Measurements from ENCODE around the gene HSCB.
A peak's percentile ranks its signal among the peaks of the same experiment; 100 is the strongest.
"Not testable (repeated sequence)": the region's sequence is repeated elsewhere in the genome, so short reads cannot be mapped to it uniquely, and the experiment has no call there.

The HSCB gene

DNA sequence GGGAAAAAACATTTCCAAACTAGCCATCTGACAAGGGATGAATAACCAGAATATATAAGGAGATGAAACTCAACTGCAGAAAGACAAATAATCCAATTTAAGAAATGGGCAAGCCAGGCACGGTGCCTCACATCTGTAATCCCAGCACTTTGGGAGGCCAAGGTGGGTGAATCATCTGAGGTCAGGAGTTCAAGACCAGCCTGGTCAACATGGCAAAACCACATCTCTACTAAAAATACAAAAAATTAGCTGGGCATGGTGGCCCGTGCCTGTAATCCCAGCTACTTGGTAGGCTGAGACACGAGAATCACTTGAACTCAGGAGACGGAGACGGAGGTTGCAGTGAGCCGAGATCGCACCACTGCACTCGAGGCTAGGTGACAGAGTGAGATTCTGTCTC is 3.0 kb upstream of the HSCB start:
- not testable (repeated sequence) for DNase-seq

DNA sequence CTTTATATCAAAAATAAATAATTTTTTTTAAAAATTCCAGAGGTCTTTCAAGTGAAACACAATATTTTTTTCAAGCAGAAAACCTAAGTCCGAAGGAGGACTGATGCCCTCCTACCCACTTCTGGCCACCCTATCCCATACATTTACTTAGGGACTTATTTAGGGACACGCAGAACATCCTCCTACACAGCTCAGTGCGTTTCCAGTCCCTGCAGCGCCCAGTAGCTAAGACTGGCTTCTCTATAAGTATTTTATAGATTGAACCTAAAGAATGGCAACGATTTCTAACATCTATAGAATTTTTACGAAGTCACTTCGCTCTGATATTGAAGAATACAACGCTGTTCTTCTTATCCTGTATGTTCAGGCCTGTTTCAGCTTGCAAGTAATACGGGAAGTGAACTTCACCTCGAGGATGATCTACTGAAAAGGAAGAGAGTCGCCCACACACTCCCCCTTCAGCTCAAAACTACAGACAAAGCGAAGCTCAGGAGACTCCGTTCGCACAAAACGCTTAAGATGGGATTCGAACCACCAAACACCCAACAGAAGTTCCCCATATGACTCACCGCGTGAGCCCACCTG is 547 bp upstream of the HSCB start:
- DNase-seq, result no peak

DNA sequence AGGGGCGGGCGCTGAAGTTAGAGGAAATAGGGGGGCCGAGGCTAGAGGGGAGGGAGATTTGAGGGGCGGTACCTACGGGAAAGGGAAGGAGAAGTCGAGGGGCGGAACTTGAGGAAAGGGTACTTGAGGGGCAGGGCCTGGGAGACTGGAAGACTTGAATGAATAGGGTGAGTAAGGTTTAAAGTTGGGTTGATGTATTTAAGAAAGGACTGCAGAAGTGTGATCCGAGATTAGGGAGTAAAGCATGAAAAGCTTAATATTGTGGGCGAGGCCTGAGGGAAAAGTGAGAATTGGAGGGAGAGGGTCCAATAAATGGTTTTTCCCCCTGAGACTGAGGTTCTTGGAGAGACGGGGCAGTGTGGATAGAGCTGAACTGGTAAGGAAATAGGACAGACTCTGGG is 723 bp downstream of the HSCB start:
- no peak for DNase-seq

DNA sequence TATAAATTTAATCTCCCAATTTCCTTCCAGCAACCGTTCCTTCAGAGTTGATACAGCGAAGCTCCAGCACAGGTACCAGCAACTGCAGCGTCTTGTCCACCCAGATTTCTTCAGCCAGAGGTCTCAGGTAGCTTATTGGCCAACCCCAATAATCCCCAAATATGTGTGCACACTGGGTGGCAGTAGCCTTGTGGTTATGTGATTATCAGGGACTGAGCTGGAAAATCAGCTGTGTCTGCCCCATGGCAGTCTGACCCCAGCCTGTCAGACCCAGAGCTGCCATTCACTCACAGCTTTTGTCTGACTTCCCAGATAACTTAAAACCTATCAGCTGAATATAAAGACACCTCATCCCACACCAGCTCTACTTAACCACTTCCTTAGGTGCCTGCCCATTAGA is 2.0 kb downstream of the HSCB start:
- no peak for DNase-seq

DNA sequence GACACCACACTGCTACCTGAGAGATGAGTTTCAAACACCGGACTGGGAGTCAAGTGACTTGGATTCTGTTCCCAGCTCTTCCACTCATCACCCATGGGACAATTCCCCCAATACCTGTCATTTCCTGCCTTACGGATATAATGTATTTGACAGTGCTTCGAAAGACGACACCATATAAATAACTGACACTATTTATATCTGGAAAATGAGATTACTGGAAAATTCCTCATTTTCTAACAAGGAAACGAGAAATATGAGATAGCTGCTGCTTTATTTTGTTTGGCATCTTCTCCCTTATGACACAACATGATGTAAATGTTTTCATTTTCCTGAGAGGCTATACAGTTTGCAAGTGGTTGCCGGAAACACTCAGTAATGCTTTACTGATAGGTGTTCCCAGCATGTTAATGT is 8.6 kb downstream of the HSCB start:
- peak; percentile 85 for DNase-seq

DNA sequence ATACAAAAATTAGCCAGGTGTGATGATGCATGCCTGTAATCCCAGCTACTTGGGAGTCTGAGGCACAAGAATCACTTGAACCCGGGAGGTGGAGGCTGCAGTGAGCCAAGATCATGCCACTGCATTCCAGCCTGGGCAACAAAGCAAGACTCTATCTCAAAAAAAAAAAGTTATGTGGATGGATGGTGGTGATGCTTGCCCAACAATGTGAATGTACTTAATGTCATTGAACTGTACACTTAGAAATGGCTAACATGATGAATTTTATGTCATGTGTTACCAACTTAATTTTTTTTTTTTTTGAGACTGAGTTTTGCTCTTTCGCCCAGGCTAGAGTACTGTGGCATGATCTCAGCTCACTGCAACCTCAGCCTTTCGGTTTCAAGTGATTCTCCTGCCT is 12.7 kb downstream of the HSCB start:
- DNase-seq, result not testable (repeated sequence)

DNA sequence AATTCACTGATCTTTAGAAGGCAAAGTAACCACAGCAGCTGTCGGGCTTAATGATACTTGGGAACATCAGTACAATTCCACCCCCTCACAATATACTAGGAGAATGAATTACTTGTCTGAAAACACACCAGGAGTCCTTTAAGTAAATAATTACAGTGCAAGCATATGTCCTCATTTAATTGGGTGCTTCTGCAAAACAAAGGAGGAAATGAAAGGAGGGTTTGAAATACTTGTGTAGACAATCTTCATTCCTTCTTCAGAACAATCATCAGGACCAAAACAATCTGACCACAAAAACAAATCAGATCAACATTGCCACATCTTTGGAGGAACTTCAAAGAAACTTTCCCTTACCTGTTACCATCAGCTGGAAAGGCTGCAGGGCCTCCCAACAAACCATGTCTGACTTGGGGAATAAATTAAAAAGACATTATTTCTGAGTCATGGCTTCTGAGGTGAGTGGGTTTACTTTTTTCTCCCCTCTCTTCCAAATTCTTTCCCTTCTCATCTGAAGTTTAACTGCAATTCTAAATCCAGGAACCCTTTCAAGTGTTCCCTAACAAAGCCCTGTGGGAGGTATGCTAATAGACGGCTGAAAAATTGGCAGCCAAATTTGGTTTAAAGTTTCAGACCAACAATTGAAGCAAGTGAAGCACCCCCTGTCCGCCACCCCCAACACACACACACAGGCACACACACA is 18.2 kb downstream of the HSCB start:
- DNase-seq, result no peak

DNA sequence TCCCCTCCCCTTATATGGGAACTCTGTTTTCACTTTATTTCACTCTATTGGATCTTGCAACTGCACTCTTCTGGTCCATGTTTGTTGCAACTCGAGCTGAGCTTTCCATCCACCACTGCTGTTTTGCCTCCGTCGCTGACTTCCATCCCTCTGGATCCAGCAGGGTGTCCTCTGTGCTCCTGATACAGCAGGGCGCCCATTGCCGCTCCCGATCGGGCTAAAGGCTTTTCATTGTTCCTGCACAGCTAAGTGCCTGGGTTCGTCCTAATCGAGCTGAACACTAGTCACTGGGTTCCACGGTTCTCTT is 19.6 kb downstream of the HSCB start:
- no peak for DNase-seq

DNA sequence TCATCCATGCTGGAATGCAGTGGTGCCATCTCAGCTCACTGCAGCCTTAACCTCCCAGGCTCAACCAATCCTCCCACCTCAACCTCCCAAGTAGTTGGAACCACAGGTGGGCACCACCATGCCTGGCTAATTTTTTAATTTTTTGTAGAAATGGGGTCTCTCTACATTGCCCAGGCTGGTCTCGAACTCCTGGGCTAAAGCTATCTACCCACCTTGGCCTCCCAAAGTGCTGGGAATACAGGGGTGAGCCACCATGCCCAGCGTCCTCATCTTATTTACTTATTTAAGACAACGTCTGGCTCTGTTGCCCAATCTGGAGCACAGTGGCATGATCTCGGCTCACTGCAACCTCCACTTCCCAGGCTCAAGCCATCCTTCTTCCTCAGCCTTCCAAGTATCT is 20.2 kb downstream of the HSCB start:
- not testable (repeated sequence) for DNase-seq

DNA sequence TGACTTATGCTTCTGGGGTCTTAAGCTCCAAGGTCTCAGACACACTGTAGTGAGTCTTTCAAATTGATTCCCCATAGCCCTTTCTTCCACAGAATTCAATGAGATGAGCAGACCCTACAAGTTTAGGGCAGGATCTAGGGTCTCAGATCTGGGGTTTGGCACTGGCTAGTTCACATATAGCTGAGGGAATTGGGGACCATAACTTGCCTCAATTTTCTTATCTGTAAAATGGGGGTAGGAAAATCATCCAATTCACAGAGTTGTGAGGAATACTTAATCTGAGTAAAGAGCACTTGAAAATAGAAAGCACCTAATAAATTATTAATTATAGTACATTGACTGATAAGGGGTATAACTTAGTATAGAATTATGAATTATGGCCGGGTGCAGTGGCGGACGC is 24.8 kb downstream of the HSCB start:
- no peak for DNase-seq

DNA sequence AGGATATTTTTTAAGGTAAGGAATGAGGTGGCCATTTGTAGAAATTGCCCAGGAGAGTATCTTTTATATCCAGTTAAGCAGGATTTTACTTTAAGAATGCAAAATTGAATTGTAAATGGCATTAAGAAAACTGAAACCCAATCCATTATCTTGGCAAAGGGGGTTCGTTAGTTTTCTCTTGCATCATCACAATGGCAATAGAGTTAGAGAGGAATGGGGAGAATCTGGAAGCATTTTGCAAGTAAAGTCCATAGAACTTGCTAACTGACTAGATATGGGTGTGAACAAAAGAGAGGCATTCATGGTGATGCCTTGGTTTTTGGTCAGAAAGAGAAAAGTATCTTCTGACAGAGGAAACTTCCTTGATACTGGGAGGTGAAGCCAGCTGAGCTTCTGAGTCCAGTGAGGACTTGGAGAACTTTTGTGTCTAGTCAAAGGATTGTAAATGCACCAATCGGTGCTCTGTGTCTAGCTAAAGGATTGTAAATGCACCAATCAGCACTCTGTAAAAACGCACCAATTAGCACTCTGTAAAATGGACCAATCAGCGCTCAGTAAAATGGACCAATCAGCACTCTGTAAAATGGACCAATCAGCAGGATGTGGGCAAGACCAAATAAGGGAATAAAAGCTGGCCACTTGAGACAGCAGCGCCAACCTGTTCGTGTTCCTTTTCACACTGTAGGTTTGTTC is 27.0 kb downstream of the HSCB start:
- no peak for DNase-seq

DNA sequence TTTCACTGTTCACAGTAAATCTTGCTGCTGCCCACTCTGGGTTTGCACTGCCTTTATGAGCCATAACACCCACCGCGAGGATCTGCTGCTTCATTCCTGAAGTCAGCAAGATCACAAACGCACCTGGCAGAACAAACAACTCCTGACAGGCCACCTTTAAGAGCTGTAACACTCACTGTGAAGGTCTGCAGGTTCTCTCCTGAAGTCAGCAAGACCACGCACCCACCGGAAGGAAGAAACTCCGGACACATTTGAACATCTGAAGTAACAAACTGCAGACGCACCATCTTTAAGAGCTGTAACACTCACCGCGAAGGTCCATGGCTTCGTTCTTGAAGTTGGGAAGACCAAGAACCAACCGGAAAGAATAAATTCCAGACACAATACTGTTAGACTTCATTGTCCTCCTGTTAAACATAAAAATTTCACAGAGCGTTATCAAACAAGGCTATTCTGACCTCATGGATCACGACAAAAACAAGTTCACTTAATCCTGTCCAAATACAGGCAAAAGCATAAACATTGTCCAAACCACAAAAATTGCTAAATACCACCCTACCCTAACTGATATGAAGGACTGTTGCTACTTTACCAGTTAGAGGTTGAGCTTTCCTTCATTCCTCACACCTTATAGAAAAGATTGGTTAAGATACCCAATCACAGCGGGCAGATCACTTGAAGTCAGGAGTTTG is 27.7 kb downstream of the HSCB start:
- DNase-seq, result no peak

DNA sequence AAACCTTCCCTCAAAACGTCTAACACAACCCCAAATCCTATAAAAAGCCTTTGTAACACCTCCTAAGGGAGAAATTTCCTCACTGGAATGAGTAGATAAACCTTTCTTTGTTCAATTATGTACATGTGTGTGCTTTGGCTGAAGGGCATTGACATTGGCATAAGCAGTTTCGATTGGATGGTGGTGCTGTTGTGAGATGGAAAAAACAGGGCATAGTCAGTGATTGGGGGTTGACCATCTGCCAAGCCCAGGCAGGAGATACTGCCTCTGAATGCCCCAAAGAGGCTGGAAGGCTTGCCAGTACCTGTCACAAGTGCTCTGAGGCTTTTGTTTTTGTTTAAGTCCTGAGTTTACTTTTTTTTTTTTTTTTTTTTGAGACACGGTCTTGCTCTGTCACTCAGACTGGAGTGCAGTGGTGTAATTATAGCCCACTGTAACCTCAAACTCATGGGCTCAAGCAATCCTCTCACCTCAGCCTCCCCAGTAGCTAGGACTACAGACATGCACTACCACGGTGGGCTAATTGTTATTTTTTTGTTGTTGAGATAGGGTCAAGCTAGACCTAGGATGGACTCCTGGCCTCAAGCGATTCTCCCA is 29.5 kb downstream of the HSCB start:
- no peak for DNase-seq

DNA sequence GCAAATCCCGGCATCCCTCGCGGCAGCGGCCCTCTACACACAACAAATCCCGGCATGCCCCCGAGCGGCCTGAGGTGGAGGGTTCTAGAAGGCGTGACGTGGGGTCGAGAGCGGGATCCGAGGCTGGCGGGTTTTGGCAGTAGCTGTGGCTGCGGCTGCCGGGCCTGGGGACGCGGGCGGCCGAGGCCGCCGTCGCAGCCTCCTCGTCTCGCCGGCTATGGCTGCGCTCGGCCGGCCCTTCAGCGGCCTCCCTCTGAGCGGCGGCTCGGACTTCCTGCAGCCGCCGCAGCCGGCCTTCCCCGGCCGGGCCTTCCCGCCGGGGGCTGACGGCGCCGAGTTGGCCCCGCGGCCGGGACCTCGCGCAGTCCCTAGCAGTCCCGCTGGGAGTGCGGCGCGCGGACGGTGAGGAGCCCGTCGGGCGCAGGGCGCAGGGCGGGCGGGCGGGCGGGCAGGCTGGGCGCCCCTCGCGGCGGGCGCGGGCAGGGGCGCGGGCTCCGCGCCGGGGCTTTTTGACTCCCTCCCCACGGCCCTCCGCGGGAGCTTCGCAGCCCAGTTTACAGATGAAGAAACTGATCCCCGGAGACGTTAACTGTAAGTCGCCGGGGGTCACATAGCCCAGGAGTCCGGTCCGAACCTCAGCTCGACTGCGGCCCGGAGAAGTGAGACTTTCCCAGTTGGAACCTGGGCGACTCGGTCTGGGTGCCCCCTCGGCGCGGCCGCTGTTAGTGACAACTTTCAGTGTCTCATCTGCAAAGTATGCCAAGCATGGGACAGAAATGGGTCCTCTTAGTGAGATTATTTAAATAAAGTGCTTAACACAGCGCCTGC is 31.0 kb downstream of the HSCB start, which contains the start of gene CCDC117:
CCDC117 (plus strand) TSS at position 63 of the 828 bp plus-strand sequence; CDS start at position 218, 155 bp downstream.
- peak; percentile 97 for DNase-seq

DNA sequence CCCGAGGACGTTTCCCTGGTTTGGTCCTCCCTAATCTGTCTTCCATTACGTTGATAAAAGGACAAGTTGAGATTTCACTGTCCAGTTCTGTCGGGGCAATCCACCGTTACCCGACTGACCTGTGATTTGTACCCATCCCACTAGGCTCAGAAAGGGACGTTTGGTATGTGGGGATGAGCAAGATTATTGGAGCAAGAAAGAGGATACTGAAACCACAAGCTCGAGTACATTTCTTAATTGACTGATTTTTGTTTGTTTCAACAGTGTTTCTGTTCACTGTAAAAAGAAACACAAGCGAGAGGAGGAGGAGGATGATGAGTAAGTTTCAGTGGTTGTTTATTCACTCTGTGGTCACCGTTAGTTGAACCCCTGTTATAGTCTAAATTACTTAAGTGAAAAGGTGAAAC is 31.6 kb downstream of the HSCB start:
- DNase-seq, result no peak

DNA sequence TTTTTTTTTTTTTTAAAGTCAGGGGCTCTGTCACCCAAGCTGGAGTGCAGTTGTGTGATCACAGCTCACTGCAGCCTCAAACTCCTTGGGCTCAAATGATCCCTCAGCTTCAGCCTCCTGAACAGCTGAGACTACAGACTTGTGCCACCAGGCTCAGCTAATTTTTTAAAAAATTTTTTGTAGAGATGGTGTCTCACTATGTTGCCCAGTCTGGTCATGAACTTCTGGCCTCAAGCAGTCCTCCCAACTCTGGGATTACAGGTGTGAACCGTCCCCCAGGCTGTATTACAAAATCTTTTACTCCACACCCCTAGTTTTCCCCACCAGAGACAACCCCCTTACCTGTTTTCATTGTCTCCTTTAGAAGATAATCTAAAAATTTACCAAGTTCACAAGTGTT is 32.5 kb downstream of the HSCB start:
- no peak for DNase-seq

DNA sequence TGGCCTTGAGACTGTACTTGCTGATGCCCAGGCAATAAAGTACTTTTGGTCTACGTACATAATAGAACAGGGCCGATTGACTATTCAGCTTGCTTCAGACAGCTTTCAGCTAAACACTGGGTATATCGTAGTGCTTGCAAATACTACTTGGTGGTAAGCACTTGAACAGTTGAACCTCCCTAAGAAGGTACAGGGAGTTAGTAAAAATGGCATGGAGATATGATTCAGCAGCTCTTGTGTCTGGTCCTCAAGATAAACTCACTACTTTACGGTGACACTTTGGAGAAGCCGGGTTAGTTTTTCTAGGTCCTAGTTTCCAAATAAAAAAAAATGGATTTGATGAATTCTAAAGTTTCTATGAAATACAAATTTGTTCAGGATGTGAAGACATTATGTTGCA is 38.0 kb downstream of the HSCB start:
- DNase-seq, result no peak

DNA sequence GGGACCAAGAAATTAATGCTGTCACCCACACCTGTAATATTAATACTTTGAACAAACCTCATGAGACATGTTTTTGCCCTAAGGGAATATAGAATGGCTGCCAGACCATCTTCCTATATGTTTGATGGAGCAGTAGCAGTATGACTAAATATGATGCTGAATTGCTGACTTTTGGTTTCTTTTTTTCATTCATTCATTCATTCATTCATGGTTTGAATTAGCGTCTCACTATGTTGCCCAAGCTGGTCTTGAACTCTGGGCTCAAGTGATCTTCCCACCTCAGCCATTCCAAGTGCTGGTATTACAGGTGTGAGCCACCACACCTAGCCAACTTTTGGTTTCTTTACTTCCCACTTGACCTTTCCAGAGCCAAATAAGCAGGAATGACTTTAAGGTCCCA is 38.5 kb downstream of the HSCB start:
- DNase-seq, result no peak

DNA sequence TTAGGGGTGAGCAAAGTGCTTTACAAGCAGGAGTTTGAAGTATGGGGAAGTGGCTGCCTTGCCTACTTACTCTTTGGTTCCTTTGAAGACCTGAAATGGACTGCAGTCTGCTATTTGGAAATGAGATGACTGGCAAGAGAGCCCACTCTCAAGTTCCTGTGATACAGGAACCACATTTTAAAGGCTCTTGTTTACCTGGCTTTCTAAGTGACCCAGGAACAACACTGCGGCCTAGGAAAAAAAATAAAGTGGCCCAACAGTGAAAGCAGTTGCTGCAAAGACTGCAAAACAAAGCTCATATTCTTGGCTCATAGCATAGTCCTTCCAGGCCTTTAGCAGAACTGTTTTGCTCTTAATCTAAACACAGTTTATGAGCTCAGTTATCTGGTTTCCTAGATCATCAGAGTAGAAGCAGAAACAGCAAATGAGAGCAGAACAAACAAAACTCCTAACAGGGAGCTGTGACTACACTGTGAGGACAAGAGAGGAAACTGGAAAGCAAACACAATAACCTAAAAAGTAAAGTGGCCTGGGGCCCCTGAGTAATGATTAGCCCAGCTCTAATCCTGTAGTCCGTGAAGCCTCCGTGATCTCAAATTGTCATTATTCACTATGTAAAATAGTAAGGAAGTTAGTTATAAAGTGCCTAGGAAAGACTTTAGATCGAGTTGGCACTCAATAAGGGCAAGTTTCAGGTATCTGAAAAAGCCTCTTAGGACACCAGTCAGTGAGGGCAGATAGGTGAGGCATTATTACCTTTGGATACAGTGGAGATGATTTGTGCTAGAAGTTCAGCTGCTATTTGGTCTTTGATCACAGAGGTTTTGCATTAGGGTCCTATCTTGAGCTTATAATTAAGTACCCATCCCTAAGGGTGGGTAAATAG is 42.2 kb downstream of the HSCB start:
- no peak for DNase-seq

DNA sequence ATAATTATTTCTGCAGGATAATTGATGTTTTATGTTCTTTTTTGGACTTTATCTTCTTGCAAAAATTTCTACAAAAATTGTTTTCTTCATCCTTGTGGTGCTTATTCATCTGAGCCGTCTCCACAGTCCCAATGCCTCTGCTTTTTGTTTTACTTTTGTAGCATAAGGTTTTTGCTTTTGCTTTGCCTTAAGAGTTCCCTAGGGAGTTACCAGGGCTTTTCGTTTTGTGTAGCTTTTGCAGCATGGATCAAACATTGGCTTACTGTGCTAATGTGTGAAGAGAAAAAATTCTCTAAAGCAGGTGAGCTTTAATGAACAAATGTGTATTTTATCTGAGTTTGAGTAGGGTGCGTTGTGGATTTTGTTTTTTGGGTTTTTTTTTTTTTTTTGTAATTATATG is 46.8 kb downstream of the HSCB start:
- DNase-seq, result no peak

DNA sequence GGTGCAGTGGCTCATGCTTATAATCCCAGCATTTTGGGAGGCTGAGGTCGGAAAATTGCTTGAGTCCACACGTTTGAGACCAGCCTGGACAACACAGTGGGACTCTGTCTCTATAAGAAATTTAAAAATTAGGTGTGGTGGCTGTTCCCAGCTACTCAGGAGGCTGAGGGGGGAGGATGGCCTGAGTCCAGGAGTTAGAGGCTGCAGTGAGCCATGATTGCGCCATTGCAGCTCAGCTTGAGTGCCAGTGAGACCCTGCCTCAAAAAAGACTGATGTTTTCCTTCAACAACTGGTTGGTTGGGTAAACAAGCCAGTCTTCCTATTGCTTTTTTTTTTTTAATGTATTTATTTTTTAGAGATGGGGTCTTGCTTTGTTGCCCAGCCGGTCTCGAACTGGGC is 49.3 kb downstream of the HSCB start:
- no peak for DNase-seq

Measured in fibroblast of skin of scalp (primary cell).